LNCAP (cell line): ENCODE results near the gene TXNDC8.

Source experiments
- TF ChIP-seq, protein P1 (sequence below): fragments of 450-650 bp; IDR thresholded peaks from 2 replicates; pipeline ENCODE4 v1.5.1; 2017; ENCODE audit warnings: mild to moderate bottlenecking

Gene TXNDC8

DNA sequence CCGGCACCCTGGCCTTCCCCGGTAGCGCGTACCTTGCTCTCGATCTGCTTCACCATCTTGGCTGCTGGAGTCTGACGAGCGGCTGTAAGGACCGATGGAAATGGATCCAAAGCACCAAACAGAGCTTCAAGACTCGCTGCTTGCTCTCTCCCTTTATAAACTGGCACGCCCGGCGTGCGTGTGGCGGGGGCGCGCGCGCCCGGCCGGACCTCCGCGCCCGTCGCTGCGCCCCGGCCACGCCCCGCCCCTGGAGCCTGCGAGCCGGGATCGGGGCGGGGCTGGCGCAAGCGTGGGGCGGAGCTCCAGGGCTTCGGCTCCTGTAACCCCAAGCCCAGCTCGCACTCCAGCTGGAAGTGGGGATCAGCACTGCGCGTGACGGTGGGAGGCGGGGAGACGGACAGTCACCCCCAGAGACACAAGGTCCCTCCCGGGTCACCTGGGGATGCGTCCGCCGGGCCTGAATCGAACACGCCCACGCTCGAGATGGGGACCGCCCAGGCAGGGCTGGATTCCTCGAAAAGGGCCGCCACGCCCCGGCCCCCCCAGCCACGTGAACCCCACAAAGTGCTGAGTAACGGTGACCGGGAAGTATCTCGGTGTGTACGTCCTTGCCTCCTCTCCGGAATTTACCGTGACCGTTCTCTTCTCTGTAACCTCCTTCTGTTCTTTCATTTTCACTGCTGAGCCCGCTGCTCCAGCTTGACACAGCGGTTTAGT lies 81.1 kb downstream of the TXNDC8 start, which contains the start of gene TXN:
TXN (minus strand) TSS at position 128 of the 717 bp plus-strand sequence; CDS start at position 56, 72 bp downstream.
- TF ChIP-seq, protein P1, sequence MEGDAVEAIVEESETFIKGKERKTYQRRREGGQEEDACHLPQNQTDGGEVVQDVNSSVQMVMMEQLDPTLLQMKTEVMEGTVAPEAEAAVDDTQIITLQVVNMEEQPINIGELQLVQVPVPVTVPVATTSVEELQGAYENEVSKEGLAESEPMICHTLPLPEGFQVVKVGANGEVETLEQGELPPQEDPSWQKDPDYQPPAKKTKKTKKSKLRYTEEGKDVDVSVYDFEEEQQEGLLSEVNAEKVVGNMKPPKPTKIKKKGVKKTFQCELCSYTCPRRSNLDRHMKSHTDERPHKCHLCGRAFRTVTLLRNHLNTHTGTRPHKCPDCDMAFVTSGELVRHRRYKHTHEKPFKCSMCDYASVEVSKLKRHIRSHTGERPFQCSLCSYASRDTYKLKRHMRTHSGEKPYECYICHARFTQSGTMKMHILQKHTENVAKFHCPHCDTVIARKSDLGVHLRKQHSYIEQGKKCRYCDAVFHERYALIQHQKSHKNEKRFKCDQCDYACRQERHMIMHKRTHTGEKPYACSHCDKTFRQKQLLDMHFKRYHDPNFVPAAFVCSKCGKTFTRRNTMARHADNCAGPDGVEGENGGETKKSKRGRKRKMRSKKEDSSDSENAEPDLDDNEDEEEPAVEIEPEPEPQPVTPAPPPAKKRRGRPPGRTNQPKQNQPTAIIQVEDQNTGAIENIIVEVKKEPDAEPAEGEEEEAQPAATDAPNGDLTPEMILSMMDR: no peak

DNA sequence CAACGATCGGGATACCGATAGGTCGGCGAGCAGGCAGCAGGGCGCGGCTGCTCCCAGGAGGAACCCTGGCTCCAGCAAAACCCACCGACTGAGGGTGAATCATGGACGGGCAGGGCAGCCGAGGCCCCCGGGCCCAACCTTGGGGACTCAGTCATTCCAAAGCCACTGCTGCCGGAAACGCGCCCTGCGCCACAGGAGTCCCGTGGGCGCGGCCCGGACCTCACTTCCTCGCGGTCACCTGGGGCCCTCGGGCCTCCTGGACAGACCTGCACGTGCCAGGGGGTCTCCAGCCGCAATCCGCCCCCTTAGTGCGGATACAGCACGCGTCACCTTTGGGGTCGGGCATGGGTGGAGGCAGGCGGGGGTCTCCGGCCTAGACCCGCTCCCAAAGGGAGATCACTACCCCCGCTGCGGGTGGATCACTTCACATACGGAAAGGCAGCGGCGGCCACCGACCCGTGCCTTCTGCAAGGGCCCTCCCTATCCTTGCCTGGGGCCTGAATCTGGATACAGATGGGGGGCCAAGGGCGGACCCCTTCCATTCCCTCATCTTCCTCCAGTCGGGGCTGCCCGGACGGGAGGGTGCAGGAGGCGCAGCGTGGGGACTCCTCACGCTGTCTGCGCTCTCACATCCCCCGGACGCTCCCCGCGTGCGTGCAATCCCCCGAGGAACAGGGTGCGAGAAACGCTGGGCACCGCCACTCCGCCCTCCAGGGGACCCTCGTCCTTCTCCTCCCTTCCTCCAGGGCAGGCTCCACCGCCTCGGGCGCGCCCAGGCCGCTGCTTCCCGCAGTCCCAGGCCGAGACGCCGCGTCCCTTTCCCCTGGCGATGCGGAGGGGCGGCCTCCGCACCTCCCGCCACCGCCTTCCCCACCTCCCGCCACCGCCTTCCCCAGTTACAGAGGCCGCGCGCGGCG lies 81.9 kb downstream of the TXNDC8 start:
- TF ChIP-seq, protein P1: no peak

DNA sequence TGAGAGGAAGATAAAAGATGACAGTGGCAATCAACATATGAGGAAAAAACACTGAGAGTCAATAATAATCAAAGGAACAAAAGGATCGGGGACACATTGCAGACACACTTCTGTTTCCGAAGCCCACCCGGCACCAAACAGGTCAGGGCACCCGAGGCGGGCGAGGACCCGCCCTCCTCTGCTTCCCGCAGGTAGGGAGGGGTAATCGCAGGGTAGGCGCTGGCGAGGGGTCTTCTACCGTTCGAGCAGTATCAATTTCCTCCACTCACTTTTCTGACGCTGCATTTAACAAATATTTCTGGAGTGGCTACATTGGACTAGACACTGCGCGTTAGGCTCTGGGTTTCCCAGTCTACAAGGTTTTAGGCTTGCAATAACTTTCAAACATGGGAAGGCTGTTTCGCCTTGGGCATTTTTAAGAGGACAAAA lies 82.6 kb downstream of the TXNDC8 start:
- TF ChIP-seq, protein P1: no peak

DNA sequence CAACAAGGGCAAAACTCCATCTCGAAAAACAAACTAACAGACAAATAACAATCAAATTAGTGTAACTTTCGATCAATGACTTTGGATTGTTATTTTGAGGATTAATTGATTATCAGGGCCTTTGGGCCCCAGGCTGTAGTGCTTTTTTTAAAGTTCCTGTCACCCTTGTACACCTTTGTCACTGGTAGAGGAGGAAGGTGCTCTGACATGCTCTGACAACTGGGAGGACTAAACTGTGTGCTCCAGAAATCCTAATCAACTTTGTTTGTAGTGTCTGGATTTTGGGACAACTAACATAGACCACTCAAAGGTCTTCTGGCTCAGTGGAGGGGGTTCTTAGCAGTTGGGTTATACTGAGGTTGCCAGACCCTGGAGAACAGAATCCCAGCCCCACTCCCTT lies 83.2 kb downstream of the TXNDC8 start:
- TF ChIP-seq, protein P1: no peak
